Keratinocyte (primary cell): Measurements from ENCODE around the gene WDR1. TPM values are rescaled to one million over a fixed set of nuclear protein-coding genes. Genes with fewer than 3 reads are reported as not detected.

Experiments
- DNase-seq: peaks from one replicate; pipeline ENCODE4 v3.0.0-alpha.2; 2011; ENCODE audit warnings: low read depth, missing footprints, low spot score
- FAIRE-seq: peaks from 2 replicates; lab custom pipeline; 2011; peaks lifted over from hg19 to GRCh38; lab: Jason Lieb, UNC
- H2AFZ ChIP-seq: 2 replicates; pipeline ENCODE4 v1.6.0; 2012; ENCODE audit warnings: low read length, control low read depth, inconsistent platforms; ENCODE audit not compliant: control insufficient read depth
- H3K27ac ChIP-seq: 2 replicates; pipeline ENCODE4 v1.5.1; 2011; ENCODE audit warnings: low read length; ENCODE audit not compliant: control insufficient read depth, insufficient read depth
- H3K27me3 ChIP-seq: 3 replicates; pipeline ENCODE4 v1.6.0; 2011; ENCODE audit warnings: low read length; ENCODE audit not compliant: control insufficient read depth, insufficient read depth; ENCODE audit errors: extremely low read depth
- H3K36me3 ChIP-seq, 2 experiments: 2 replicates in 1 of 2; 3 replicates in 1 of 2; pipeline ENCODE4 v1.5.1; 2011; ENCODE audit warnings: low read length in 2 of 2, mild to moderate bottlenecking in 1 of 2; ENCODE audit not compliant: control insufficient read depth in 2 of 2, insufficient read depth in 2 of 2; ENCODE audit errors: extremely low read depth in 1 of 2
- H3K4me1 ChIP-seq: 3 replicates; pipeline ENCODE4 v1.5.1; 2011; ENCODE audit warnings: low read length; ENCODE audit not compliant: control insufficient read depth, insufficient read depth; ENCODE audit errors: extremely low read depth
- H3K4me2 ChIP-seq: 3 replicates; pipeline ENCODE4 v1.6.0; 2011; ENCODE audit warnings: low read depth, low read length; ENCODE audit not compliant: control insufficient read depth, insufficient read depth; ENCODE audit errors: extremely low read depth
- H3K4me3 ChIP-seq, 3 experiments: fragments of 200-600 bp in 1 of 3; sonication (generic) in 1 of 3; 2 replicates in 2 of 3; 3 replicates in 1 of 3; pipeline ENCODE4 v1.5.1; 2011 to 2016; ENCODE audit warnings: low read length in 3 of 3, mild to moderate bottlenecking in 3 of 3, control low read depth in 2 of 3, inconsistent platforms in 1 of 3, low read depth in 1 of 3, mixed read lengths in 1 of 3, mixed run types in 1 of 3, moderate library complexity in 1 of 3; ENCODE audit not compliant: control insufficient read depth in 2 of 3, insufficient read depth in 2 of 3; ENCODE audit errors: extremely low read depth in 1 of 3
- H3K79me2 ChIP-seq: 2 replicates; pipeline ENCODE4 v1.6.0; 2012; ENCODE audit warnings: low read length; ENCODE audit not compliant: control insufficient read depth, insufficient read depth
- H3K9ac ChIP-seq: 3 replicates; pipeline ENCODE4 v1.6.0; 2011; ENCODE audit warnings: low read length; ENCODE audit not compliant: control insufficient read depth, insufficient read depth; ENCODE audit errors: extremely low read depth
- H3K9me1 ChIP-seq: 3 replicates; pipeline ENCODE4 v1.6.0; 2011; ENCODE audit warnings: low read length; ENCODE audit not compliant: control insufficient read depth, insufficient read depth; ENCODE audit errors: extremely low read depth
- H3K9me3 ChIP-seq: 2 replicates; pipeline ENCODE4 v1.5.1; 2012; ENCODE audit warnings: low read depth, low read length; ENCODE audit not compliant: control insufficient read depth
- H4K20me1 ChIP-seq: 3 replicates; pipeline ENCODE4 v1.6.0; 2011; ENCODE audit warnings: low read length; ENCODE audit not compliant: control insufficient read depth, insufficient read depth; ENCODE audit errors: extremely low read depth
- EZH2 ChIP-seq: IDR thresholded peaks from one replicate; pipeline ENCODE4 v1.6.1; 2012; ENCODE audit warnings: inconsistent platforms, mild to moderate bottlenecking, low read length, moderate library complexity
- dilution Hi-C: fragments of 300-500 bp; cut with MboI; formaldehyde crosslinking; loops from one replicate; pipeline ENCODE4 v1.7.0; 2020; ENCODE audit warnings: low sequenced_read_pairs; ENCODE audit not compliant: extremely low pct_ligation_motif_present
- polyA plus RNA-seq, 5 experiments: library from polyadenylated mRNA; depleted of rRNA in 3 of 5; stranded (reverse) in 3 of 5; stranded (forward) in 1 of 5; unstranded in 1 of 5; fragments of >200 nt; gene quantifications; 1 replicate in 1 of 5; 2 replicates in 3 of 5; 3 replicates in 1 of 5; pipeline versions ENCODE4 v1.2.1 to v1.2.3, GENCODE V29; 2011 to 2012; ENCODE audit warnings: missing spikeins in 2 of 5, low read depth in 1 of 5, low replicate concordance in 1 of 5
- TF ChIP-seq, protein P1 (sequence below), 3 experiments: IDR thresholded peaks in 1 of 3; conservative IDR thresholded peaks in 1 of 3; optimal IDR thresholded peaks in 1 of 3; 2 replicates in 2 of 3; 3 replicates in 1 of 3; pipeline versions ENCODE3 to v1.5.1; 2011; ENCODE audit warnings: low read length in 3 of 3, mild to moderate bottlenecking in 3 of 3, moderate library complexity in 2 of 3, control low read depth in 1 of 3, inconsistent platforms in 1 of 3; ENCODE audit not compliant: insufficient read depth in 2 of 3; ENCODE audit errors: extremely low read depth in 1 of 3

The WDR1 gene
- polyA plus RNA-seq, 1 donor (not counting 4 experiments of a cell fraction or from before 2014, with no cell fraction given): 423 TPM

DNA sequence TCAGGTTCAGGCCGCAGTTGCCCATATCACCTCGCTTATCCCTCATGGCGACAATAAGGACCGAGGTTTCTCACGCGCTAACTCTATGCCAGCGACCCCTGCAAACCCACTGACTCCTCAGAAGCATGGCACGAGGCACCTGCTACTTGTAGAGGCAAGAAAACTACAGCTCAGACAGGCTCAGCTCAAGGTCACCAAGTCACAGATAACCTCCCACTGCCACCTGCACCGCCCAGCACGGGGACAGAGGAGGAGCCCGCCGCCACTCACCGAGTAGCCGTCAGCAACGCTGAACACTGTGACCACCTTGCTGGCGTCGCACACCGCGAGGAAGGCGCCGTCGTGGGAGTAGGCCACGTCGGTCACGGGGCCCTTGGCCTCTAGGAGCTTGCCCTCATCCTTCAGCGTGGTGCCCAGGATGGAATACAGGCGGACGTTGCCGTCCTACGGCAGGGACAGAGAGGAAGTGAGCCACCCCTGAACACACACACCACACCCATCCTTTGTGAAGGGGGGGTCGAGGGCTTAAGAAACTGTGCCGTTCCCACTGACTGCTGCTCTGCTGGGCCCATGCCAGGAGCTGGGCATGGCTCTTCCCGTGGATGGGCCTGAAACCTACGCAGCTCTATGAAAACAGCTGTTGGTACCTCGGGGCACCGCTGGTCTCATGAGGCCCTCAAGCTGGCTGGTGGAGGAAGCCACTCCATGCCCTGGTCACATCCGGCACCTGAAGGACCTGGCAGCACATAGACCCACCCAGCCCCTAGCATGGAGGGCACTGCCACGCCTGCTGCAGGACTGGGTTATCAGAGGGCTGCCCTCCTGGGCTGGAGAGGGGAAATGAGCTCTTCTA is 38.9 kb downstream of the WDR1 start:
- H3K9me1 ChIP-seq: no peaks in the 10 kb centered on the region
- no peak overlapping the region for H2AFZ ChIP-seq
- DNase-seq: no peak
- no peak for FAIRE-seq
- dilution Hi-C loops: no loop called here
- TF ChIP-seq EZH2: no peak
- TF ChIP-seq, protein P1, sequence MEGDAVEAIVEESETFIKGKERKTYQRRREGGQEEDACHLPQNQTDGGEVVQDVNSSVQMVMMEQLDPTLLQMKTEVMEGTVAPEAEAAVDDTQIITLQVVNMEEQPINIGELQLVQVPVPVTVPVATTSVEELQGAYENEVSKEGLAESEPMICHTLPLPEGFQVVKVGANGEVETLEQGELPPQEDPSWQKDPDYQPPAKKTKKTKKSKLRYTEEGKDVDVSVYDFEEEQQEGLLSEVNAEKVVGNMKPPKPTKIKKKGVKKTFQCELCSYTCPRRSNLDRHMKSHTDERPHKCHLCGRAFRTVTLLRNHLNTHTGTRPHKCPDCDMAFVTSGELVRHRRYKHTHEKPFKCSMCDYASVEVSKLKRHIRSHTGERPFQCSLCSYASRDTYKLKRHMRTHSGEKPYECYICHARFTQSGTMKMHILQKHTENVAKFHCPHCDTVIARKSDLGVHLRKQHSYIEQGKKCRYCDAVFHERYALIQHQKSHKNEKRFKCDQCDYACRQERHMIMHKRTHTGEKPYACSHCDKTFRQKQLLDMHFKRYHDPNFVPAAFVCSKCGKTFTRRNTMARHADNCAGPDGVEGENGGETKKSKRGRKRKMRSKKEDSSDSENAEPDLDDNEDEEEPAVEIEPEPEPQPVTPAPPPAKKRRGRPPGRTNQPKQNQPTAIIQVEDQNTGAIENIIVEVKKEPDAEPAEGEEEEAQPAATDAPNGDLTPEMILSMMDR (optimal IDR thresholded peaks at IDR 0.05 in 1 of 3, IDR thresholded peaks at IDR 0.05 in 1 of 3, conservative IDR thresholded peaks at IDR 0.05 in 1 of 3; ENCODE audit: extremely low read depth in 1 of 3, insufficient read depth in 2 of 3, low read length in 3 of 3): no peak
- peaks cover 8% of the 10 kb centered on the region for H3K79me2 ChIP-seq
- H3K27me3 ChIP-seq: no peaks in the 10 kb centered on the region
- H3K27ac ChIP-seq: no peak overlapping the region
- no peak overlapping the region for H3K9ac ChIP-seq
- H3K4me1 ChIP-seq: no peaks in the 10 kb centered on the region
- H3K9me3 ChIP-seq: no peaks in the 10 kb centered on the region
- no peak overlapping the region for H3K4me3 ChIP-seq
- peaks cover 3% of the 10 kb centered on the region for H4K20me1 ChIP-seq
- H3K4me2 ChIP-seq: no peak overlapping the region
- H3K36me3 ChIP-seq: peaks cover 70 to 87% of the 10 kb centered on the region in 2 experiments

DNA sequence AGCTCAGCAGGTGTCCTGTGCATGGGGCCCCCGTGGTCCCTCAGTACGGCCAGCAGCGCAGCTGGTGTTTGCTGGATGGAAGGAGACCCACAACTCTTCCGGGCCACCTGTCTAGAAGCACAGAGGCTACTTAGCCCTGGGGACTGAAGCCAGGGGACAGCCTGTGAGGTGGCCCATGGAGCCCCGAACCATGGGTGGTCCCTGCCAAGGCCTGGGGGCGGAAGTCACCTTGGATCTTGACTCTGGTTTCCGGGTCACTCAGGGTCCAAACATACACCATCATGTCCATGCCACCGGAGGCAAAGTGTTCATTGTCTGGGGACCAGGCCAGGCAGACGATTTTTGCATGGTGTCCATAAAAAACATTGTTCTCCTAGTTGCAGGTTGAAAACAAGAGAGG is 39.5 kb downstream of the WDR1 start:
- Histone ChIP-seq H3K9me1 (no peaks in the 10 kb centered on the region), H3K79me2 (peaks cover 4% of the 10 kb centered on the region), H3K27me3 (no peaks in the 10 kb centered on the region), H3K27ac (no peak overlapping the region), H3K36me3 (peaks cover 69 to 85% of the 10 kb centered on the region in 2 experiments), H4K20me1 (peaks cover 3% of the 10 kb centered on the region), H3K4me3 (no peak overlapping the region), H3K4me1 (no peaks in the 10 kb centered on the region), H3K4me2 (no peak overlapping the region), H3K9me3 (no peaks in the 10 kb centered on the region), H2AFZ (no peak overlapping the region), H3K9ac (no peak overlapping the region)
- DNase-seq: no peak
- FAIRE-seq: no peak
- no peak for TF ChIP-seq EZH2
- TF ChIP-seq, protein P1 (optimal IDR thresholded peaks at IDR 0.05 in 1 of 3, IDR thresholded peaks at IDR 0.05 in 1 of 3, conservative IDR thresholded peaks at IDR 0.05 in 1 of 3; ENCODE audit: extremely low read depth in 1 of 3, insufficient read depth in 2 of 3, low read length in 3 of 3): no peak
- dilution Hi-C loops: no loop called here
